HEK293 (cell line): Measurements from ENCODE around the gene GPR158.

Experiments
- CTCF ChIP-seq: fragments of 450-650 bp; formaldehyde crosslinking; IDR thresholded peaks from 2 replicates; pipeline ENCODE4 v1.5.1; 2016; ENCODE audit warnings: missing biosample characterization, missing genetic modification characterization
- REST ChIP-seq: fragments of 450-650 bp; formaldehyde crosslinking; IDR thresholded peaks from 2 replicates; pipeline ENCODE4 v1.5.1; 2016; ENCODE audit warnings: missing biosample characterization, missing genetic modification characterization
- ZBTB1 ChIP-seq: fragments of 450-650 bp; formaldehyde crosslinking; IDR thresholded peaks from 2 replicates; pipeline ENCODE4 v1.5.1; 2016; ENCODE audit warnings: missing biosample characterization, missing genetic modification characterization
- ZNF140 ChIP-seq: fragments of 450-650 bp; formaldehyde crosslinking; IDR thresholded peaks from 2 replicates; pipeline ENCODE4 v1.5.1; 2016; ENCODE audit warnings: missing biosample characterization, missing genetic modification characterization
- ZNF239 ChIP-seq: fragments of 450-650 bp; formaldehyde crosslinking; IDR thresholded peaks from 2 replicates; pipeline ENCODE4 v1.5.1; 2016; ENCODE audit warnings: missing biosample characterization, missing genetic modification characterization
- ZNF24 ChIP-seq: fragments of 450-650 bp; formaldehyde crosslinking; IDR thresholded peaks from 2 replicates; pipeline ENCODE4 v1.5.1; 2016; ENCODE audit warnings: missing biosample characterization, missing genetic modification characterization
- ZNF248 ChIP-seq: fragments of 450-650 bp; formaldehyde crosslinking; IDR thresholded peaks from 2 replicates; pipeline ENCODE4 v1.5.1; 2017; ENCODE audit warnings: missing biosample characterization, missing genetic modification characterization
- ZNF302 ChIP-seq: fragments of 450-650 bp; formaldehyde crosslinking; IDR thresholded peaks from 2 replicates; pipeline ENCODE4 v1.5.1; 2016; ENCODE audit warnings: missing biosample characterization, missing genetic modification characterization, low read depth
- ZNF311 ChIP-seq: fragments of 450-650 bp; formaldehyde crosslinking; IDR thresholded peaks from 2 replicates; pipeline ENCODE4 v1.5.1; 2017; ENCODE audit warnings: missing biosample characterization, missing genetic modification characterization, borderline replicate concordance
- ZNF561 ChIP-seq: fragments of 450-650 bp; IDR thresholded peaks from 2 replicates; pipeline ENCODE4 v1.5.1; 2018; ENCODE audit warnings: missing biosample characterization, missing genetic modification characterization, borderline replicate concordance

GRCh38 chr10:25505466-25505865, 330.7 kb downstream of the GPR158 start:
- TF ChIP-seq ZNF140 = no peak
- no peak for TF ChIP-seq ZNF248 (tag by site-specific recombination)
- TF ChIP-seq ZNF311 (tag by site-specific recombination) = no peak
- no peak for TF ChIP-seq CTCF (tag by site-specific recombination)
- TF ChIP-seq ZNF24 (tag by site-specific recombination) = no peak
- no peak for TF ChIP-seq ZBTB1 (tag by site-specific recombination)
- TF ChIP-seq ZNF239 (tag by site-specific recombination) = no peak
- TF ChIP-seq ZNF561 (tag by site-specific recombination) = no peak
- TF ChIP-seq REST (tag by site-specific recombination) = no peak
- TF ChIP-seq ZNF302 (tag by site-specific recombination) = no peak
